ENCODE measurements around the gene FYCO1.
"Not testable (repeated sequence)": the region's sequence is repeated elsewhere in the genome, so short reads cannot be mapped to it uniquely, and the experiment has no call there.

The FYCO1 gene

GRCh38 chr3:45995236-45996192, at the start of gene FYCO1:
FYCO1 (minus strand) TSS chr3:45995824; CDS start chr3:45984910, 10,914 bp downstream.
- DNase-seq (ENCODE audit: low read depth in 3 of 3, low spot score in 1 of 3): peak; percentile 61 to 82 (median 65)

GRCh38 chr3:46038916-46039315, 43.3 kb upstream of the FYCO1 start:
- no peak for DNase-seq (ENCODE audit: low read depth in 3 of 3, low spot score in 1 of 3)

GRCh38 chr3:46038071-46038470, 42.4 kb upstream of the FYCO1 start:
- DNase-seq (ENCODE audit: low read depth in 3 of 3, low spot score in 1 of 3): not testable (repeated sequence)

GRCh38 chr3:46036191-46036590, 40.6 kb upstream of the FYCO1 start:
- DNase-seq (ENCODE audit: low read depth in 3 of 3, low spot score in 1 of 3): no peak

- DNase-seq (ENCODE audit: low read depth in 3 of 3, low spot score in 1 of 3): no peak
Measured at GRCh38 chr3:46031747-46032146, 36.1 kb upstream of the FYCO1 start.

GRCh38 chr3:46031269-46031668, 35.6 kb upstream of the FYCO1 start:
- DNase-seq (ENCODE audit: low read depth in 3 of 3, low spot score in 1 of 3): no peak

- DNase-seq (ENCODE audit: low read depth in 3 of 3, low spot score in 1 of 3): no peak
Measured at GRCh38 chr3:46030626-46031025, 35.0 kb upstream of the FYCO1 start.

- DNase-seq (ENCODE audit: low read depth in 3 of 3, low spot score in 1 of 3): no peak
Measured at GRCh38 chr3:46029953-46030543, 34.4 kb upstream of the FYCO1 start.

GRCh38 chr3:46027736-46028397, 32.2 kb upstream of the FYCO1 start:
- no peak for DNase-seq (ENCODE audit: low read depth in 3 of 3, low spot score in 1 of 3)

- no peak for DNase-seq (ENCODE audit: low read depth in 3 of 3, low spot score in 1 of 3)
Measured at GRCh38 chr3:46027021-46027705, 31.5 kb upstream of the FYCO1 start, which contains the start of gene XCR1. XCR1 (minus strand) TSS chr3:46027483; CDS start chr3:46021947, 5,536 bp downstream.

GRCh38 chr3:46025139-46025538, 29.5 kb upstream of the FYCO1 start:
- DNase-seq (ENCODE audit: low read depth in 3 of 3, low spot score in 1 of 3): no peak

GRCh38 chr3:46024131-46024530, 28.5 kb upstream of the FYCO1 start:
- no peak for DNase-seq (ENCODE audit: low read depth in 3 of 3, low spot score in 1 of 3)

- DNase-seq (ENCODE audit: low read depth in 3 of 3, low spot score in 1 of 3): no peak
Measured at GRCh38 chr3:46022909-46023785, 27.5 kb upstream of the FYCO1 start.

- no peak for DNase-seq (ENCODE audit: low read depth in 3 of 3, low spot score in 1 of 3)
Measured at GRCh38 chr3:46021516-46021915, 25.9 kb upstream of the FYCO1 start.

- no peak for DNase-seq (ENCODE audit: low read depth in 3 of 3, low spot score in 1 of 3)
Measured at GRCh38 chr3:46020766-46021510, 25.3 kb upstream of the FYCO1 start.

GRCh38 chr3:46019707-46020106, 24.1 kb upstream of the FYCO1 start:
- no peak for DNase-seq (ENCODE audit: low read depth in 3 of 3, low spot score in 1 of 3)

- DNase-seq (ENCODE audit: low read depth in 3 of 3, low spot score in 1 of 3): no peak
Measured at GRCh38 chr3:46017720-46018119, 22.1 kb upstream of the FYCO1 start.

GRCh38 chr3:46013316-46014094, 17.9 kb upstream of the FYCO1 start:
- DNase-seq (ENCODE audit: low read depth in 3 of 3, low spot score in 1 of 3): no peak

- no peak for DNase-seq (ENCODE audit: low read depth in 3 of 3, low spot score in 1 of 3)
Measured at GRCh38 chr3:46012246-46012645, 16.6 kb upstream of the FYCO1 start.

Measured in stimulated activated CD4-positive, alpha-beta T cell treated with anti-CD3 and anti-CD28 coated beads, TNF-alpha, amount 100 ng/mL, for 1 hour (primary cell).